HG03442 (cell line): ENCODE results near the gene TXNDC12.
"Not testable (repeated sequence)": the region's sequence is repeated elsewhere in the genome, so short reads cannot be mapped to it uniquely, and the experiment has no call there.

Experiments used
- ATAC-seq: cut with Tn5 transposase; IDR thresholded peaks from one replicate; pipeline ENCODE4 v1.9.1; 2021; ENCODE audit warnings: mild to moderate bottlenecking, moderate library complexity; ENCODE audit not compliant: unreplicated experiment

Gene TXNDC12

GRCh38 chr1:52055066-52055865 lies at the start of gene TXNDC12:
TXNDC12 (minus strand) TSS chr1:52055191; CDS start chr1:52055096, 95 bp downstream.
- peak; percentile 41 for ATAC-seq

GRCh38 chr1:52102336-52103013 lies 47.5 kb upstream of the TXNDC12 start:
- peak; percentile 61 for ATAC-seq

- ATAC-seq, result no peak
Observed at GRCh38 chr1:52098139-52098871, 43.3 kb upstream of the TXNDC12 start.

GRCh38 chr1:52096216-52096615 lies 41.2 kb upstream of the TXNDC12 start:
- no peak for ATAC-seq

- not testable (repeated sequence) for ATAC-seq
Observed at GRCh38 chr1:52094300-52094699, 39.3 kb upstream of the TXNDC12 start.

- not testable (repeated sequence) for ATAC-seq
Observed at GRCh38 chr1:52087892-52088291, 32.9 kb upstream of the TXNDC12 start.

- no peak for ATAC-seq
Observed at GRCh38 chr1:52080014-52080415, 25.0 kb upstream of the TXNDC12 start.

- not testable (repeated sequence) for ATAC-seq
Observed at GRCh38 chr1:52077277-52077676, 22.3 kb upstream of the TXNDC12 start.

GRCh38 chr1:52072291-52072690 lies 17.3 kb upstream of the TXNDC12 start:
- no peak for ATAC-seq

GRCh38 chr1:52070704-52071103 lies 15.7 kb upstream of the TXNDC12 start:
- ATAC-seq, result no peak

- ATAC-seq, result no peak
Observed at GRCh38 chr1:52063192-52063591, 8.2 kb upstream of the TXNDC12 start.

- ATAC-seq, result no peak
Observed at GRCh38 chr1:52060822-52061221, 5.8 kb upstream of the TXNDC12 start.

GRCh38 chr1:52059888-52060287 lies 4.9 kb upstream of the TXNDC12 start:
- no peak for ATAC-seq

- no peak for ATAC-seq
Observed at GRCh38 chr1:52059321-52059720, 4.3 kb upstream of the TXNDC12 start.

GRCh38 chr1:52057876-52058415 lies 3.0 kb upstream of the TXNDC12 start:
- ATAC-seq, result no peak

- ATAC-seq, result no peak
Observed at GRCh38 chr1:52057255-52057654, 2.3 kb upstream of the TXNDC12 start.

GRCh38 chr1:52056937-52057231 lies 1.9 kb upstream of the TXNDC12 start:
- ATAC-seq, result peak; percentile 26

- ATAC-seq, result peak; percentile 84
Observed at GRCh38 chr1:52056163-52056936, 1.4 kb upstream of the TXNDC12 start, which contains the start of gene BTF3L4. BTF3L4 (plus strand) TSS chr1:52056295; CDS start chr1:52059848, 3,553 bp downstream.

- no peak for ATAC-seq
Observed at GRCh38 chr1:52055866-52056162, 823 bp upstream of the TXNDC12 start.

- no peak for ATAC-seq
Observed at GRCh38 chr1:52054496-52055065, 410 bp downstream of the TXNDC12 start.
